ENCODE data around the gene HEXD. TPM values are rescaled to one million over a fixed set of nuclear protein-coding genes. Genes with fewer than 3 reads are reported as not detected.

Gene HEXD
- total and polyA plus RNA-seq, 4 donors, result 5.6 to 19.9 (median 12.2) TPM

- Histone ChIP-seq H3K27ac (ENCODE audit: low read depth in 1 of 2, low read length in 2 of 2) (no peak overlapping the region), H3K9me3 (ENCODE audit: control insufficient read depth in 4 of 4, low read length in 3 of 4) (no peaks in the 10 kb centered on the region), H3K36me3 (ENCODE audit: control insufficient read depth in 4 of 4, insufficient read depth in 3 of 4, low read depth in 1 of 4, low read length in 3 of 4) (peaks cover 0 to 2% (median 0%) of the 10 kb centered on the region in 4 donors), H3K9ac (ENCODE audit: low read depth in 1 of 2, low read length in 2 of 2) (no peak overlapping the region), H3K27me3 (ENCODE audit: control insufficient read depth in 4 of 4, insufficient read depth in 4 of 4, low read length in 3 of 4) (no peaks in the 10 kb centered on the region), H3K4me3 (ENCODE audit: low read depth in 1 of 3, low read length in 3 of 3) (no peak overlapping the region), H3K4me1 (ENCODE audit: control insufficient read depth in 4 of 4, insufficient read depth in 4 of 4, low read length in 3 of 4) (peaks cover 2 to 21% (median 16%) of the 10 kb centered on the region in 4 donors)
- TF ChIP-seq ATF3 (IDR thresholded peaks at IDR 0.05), result no peak
- TF ChIP-seq, protein P1, sequence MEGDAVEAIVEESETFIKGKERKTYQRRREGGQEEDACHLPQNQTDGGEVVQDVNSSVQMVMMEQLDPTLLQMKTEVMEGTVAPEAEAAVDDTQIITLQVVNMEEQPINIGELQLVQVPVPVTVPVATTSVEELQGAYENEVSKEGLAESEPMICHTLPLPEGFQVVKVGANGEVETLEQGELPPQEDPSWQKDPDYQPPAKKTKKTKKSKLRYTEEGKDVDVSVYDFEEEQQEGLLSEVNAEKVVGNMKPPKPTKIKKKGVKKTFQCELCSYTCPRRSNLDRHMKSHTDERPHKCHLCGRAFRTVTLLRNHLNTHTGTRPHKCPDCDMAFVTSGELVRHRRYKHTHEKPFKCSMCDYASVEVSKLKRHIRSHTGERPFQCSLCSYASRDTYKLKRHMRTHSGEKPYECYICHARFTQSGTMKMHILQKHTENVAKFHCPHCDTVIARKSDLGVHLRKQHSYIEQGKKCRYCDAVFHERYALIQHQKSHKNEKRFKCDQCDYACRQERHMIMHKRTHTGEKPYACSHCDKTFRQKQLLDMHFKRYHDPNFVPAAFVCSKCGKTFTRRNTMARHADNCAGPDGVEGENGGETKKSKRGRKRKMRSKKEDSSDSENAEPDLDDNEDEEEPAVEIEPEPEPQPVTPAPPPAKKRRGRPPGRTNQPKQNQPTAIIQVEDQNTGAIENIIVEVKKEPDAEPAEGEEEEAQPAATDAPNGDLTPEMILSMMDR (IDR thresholded peaks at IDR 0.05; ENCODE audit: low read depth, low read length, missing input control), result no peak
- peak; percentile 31 to 43 for TF ChIP-seq RXRA (IDR thresholded peaks at IDR 0.05)
- TF ChIP-seq, protein P2, sequence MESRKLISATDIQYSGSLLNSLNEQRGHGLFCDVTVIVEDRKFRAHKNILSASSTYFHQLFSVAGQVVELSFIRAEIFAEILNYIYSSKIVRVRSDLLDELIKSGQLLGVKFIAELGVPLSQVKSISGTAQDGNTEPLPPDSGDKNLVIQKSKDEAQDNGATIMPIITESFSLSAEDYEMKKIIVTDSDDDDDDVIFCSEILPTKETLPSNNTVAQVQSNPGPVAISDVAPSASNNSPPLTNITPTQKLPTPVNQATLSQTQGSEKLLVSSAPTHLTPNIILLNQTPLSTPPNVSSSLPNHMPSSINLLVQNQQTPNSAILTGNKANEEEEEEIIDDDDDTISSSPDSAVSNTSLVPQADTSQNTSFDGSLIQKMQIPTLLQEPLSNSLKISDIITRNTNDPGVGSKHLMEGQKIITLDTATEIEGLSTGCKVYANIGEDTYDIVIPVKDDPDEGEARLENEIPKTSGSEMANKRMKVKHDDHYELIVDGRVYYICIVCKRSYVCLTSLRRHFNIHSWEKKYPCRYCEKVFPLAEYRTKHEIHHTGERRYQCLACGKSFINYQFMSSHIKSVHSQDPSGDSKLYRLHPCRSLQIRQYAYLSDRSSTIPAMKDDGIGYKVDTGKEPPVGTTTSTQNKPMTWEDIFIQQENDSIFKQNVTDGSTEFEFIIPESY (IDR thresholded peaks at IDR 0.05), result no peak
- TF ChIP-seq HNF4A (conservative IDR thresholded peaks at IDR 0.05), result peak; percentile 51 to 62
- TF ChIP-seq RAD21 (IDR thresholded peaks at IDR 0.05), result peak in 1 of 2 donors; percentile 25
- TF ChIP-seq HNF4G (IDR thresholded peaks at IDR 0.05), result no peak
- no peak for TF ChIP-seq FOXA2 (IDR thresholded peaks at IDR 0.05)
- TF ChIP-seq, protein P3, sequence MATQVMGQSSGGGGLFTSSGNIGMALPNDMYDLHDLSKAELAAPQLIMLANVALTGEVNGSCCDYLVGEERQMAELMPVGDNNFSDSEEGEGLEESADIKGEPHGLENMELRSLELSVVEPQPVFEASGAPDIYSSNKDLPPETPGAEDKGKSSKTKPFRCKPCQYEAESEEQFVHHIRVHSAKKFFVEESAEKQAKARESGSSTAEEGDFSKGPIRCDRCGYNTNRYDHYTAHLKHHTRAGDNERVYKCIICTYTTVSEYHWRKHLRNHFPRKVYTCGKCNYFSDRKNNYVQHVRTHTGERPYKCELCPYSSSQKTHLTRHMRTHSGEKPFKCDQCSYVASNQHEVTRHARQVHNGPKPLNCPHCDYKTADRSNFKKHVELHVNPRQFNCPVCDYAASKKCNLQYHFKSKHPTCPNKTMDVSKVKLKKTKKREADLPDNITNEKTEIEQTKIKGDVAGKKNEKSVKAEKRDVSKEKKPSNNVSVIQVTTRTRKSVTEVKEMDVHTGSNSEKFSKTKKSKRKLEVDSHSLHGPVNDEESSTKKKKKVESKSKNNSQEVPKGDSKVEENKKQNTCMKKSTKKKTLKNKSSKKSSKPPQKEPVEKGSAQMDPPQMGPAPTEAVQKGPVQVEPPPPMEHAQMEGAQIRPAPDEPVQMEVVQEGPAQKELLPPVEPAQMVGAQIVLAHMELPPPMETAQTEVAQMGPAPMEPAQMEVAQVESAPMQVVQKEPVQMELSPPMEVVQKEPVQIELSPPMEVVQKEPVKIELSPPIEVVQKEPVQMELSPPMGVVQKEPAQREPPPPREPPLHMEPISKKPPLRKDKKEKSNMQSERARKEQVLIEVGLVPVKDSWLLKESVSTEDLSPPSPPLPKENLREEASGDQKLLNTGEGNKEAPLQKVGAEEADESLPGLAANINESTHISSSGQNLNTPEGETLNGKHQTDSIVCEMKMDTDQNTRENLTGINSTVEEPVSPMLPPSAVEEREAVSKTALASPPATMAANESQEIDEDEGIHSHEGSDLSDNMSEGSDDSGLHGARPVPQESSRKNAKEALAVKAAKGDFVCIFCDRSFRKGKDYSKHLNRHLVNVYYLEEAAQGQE (IDR thresholded peaks at IDR 0.05), result peak; percentile 56
- TF ChIP-seq SP1 (IDR thresholded peaks at IDR 0.05), result no peak
- TF ChIP-seq YY1 (IDR thresholded peaks at IDR 0.05), result no peak
- no peak for TF ChIP-seq JUND (IDR thresholded peaks at IDR 0.05)
- no peak for TF ChIP-seq EGR1 (IDR thresholded peaks at IDR 0.05; ENCODE audit: low read depth in 2 of 2)
- no peak for TF ChIP-seq NR2F2 (IDR thresholded peaks at IDR 0.05)
- TF ChIP-seq, protein P4, sequence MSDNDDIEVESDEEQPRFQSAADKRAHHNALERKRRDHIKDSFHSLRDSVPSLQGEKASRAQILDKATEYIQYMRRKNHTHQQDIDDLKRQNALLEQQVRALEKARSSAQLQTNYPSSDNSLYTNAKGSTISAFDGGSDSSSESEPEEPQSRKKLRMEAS (IDR thresholded peaks at IDR 0.05), result no peak
- no peak for TF ChIP-seq TAF1 (conservative IDR thresholded peaks at IDR 0.05)
- TF ChIP-seq GABPA (IDR thresholded peaks at IDR 0.05 in 1 of 2, conservative IDR thresholded peaks at IDR 0.05 in 1 of 2), result no peak
- no peak for TF ChIP-seq FOXA1 (IDR thresholded peaks at IDR 0.05)
- WGBS, result 63% methylated on average over 29 of the region's 29 CpGs
- no peak for DNase-seq (ENCODE audit: low spot score)
These were observed 5.3 kb upstream of the HEXD start for GRCh38 chr17:82412535-82413520.

Measured in liver (tissue), 9 donors.